Measurements from ENCODE around the gene TEX54. TPM values are rescaled to one million over a fixed set of nuclear protein-coding genes. Genes with fewer than 3 reads are reported as not detected.

The TEX54 gene
- total and polyA plus RNA-seq, 2 of the 13 experiments (the other 11 are each of a cell fraction or from before 2014, with no cell fraction given), result not detected

- TF ChIP-seq ZBTB10 (CRISPR knock-in tag; IDR thresholded peaks at IDR 0.05; ENCODE audit: borderline replicate concordance) (no peak), ZNF83 (CRISPR knock-in tag; IDR thresholded peaks at IDR 0.05; ENCODE audit: borderline replicate concordance) (no peak), ZBTB33 (CRISPR knock-in tag; IDR thresholded peaks at IDR 0.05) (no peak), ZBTB20 (CRISPR knock-in tag; IDR thresholded peaks at IDR 0.05; ENCODE audit: borderline replicate concordance, low read depth) (no peak), ZNF710 (CRISPR knock-in tag; IDR thresholded peaks at IDR 0.05; ENCODE audit: borderline replicate concordance) (peak; percentile 79), ARID4A (CRISPR knock-in tag; IDR thresholded peaks at IDR 0.05; ENCODE audit: borderline replicate concordance) (peak; percentile 85), FOXJ3 (CRISPR knock-in tag; IDR thresholded peaks at IDR 0.05; ENCODE audit: borderline replicate concordance) (no peak), HMG20A (CRISPR knock-in tag; IDR thresholded peaks at IDR 0.05; ENCODE audit: borderline replicate concordance) (no peak), IRX3 (CRISPR knock-in tag; IDR thresholded peaks at IDR 0.05; ENCODE audit: borderline replicate concordance, low read depth) (no peak), PBX3 (CRISPR knock-in tag; IDR thresholded peaks at IDR 0.05; ENCODE audit: borderline replicate concordance) (peak; percentile 33; the same call in 1 of the 2 replicates), MTF1 (CRISPR knock-in tag; IDR thresholded peaks at IDR 0.05) (no peak)
These were observed 913 bp downstream of the TEX54 start, which contains the start of gene STX5 (continued) for GRCh38 chr11:62831520-62832335.
